PC-3 (cell line): ENCODE data around the gene SVBP.

Experiments
- CTCF ChIP-seq: fragments of 300-600 bp; sonication (generic); conservative IDR thresholded peaks from 2 replicates; pipeline ENCODE4 v1.5.1; 2017; ENCODE audit warnings: antibody characterized with exemption, low read depth, mild to moderate bottlenecking, low read length
- EZH2 ChIP-seq: fragments of 300-600 bp; sonication (generic); IDR thresholded peaks from one replicate; pipeline ENCODE4 v1.6.1; 2017; ENCODE audit warnings: antibody characterized with exemption, mild to moderate bottlenecking, low read length; ENCODE audit not compliant: unreplicated experiment
- EZH2phosphoT487 ChIP-seq: fragments of 300-600 bp; sonication (generic); IDR thresholded peaks from 2 replicates; pipeline ENCODE4 v1.6.1; 2018; ENCODE audit warnings: mild to moderate bottlenecking, antibody characterized with exemption, low read length, borderline replicate concordance

GRCh38 chr1:42765269-42765668 is 51.9 kb downstream of the SVBP start:
- TF ChIP-seq CTCF (no peak), EZH2phosphoT487 (no peak), EZH2 (no peak)
